GM19372 (cell line): ENCODE results near the gene GRB14.
"Not testable (repeated sequence)": the region's sequence is repeated elsewhere in the genome, so short reads cannot be mapped to it uniquely, and the experiment has no call there.

Experiments
- ATAC-seq: cut with Tn5 transposase; IDR thresholded peaks from one replicate; pipeline ENCODE4 v1.9.1; 2021; ENCODE audit warnings: mild to moderate bottlenecking, low read depth, moderate library complexity; ENCODE audit not compliant: unreplicated experiment

The GRB14 gene

GRCh38 chr2:164620873-164621763, at the start of gene GRB14:
TSS of gene GRB14 (minus strand) at chr2:164621482. CDS start at chr2:164621309, 173 bp downstream.
- no peak for ATAC-seq

- ATAC-seq: no peak
Measured at GRCh38 chr2:164669291-164669690, 48.0 kb upstream of the GRB14 start.

GRCh38 chr2:164667566-164667965, 46.3 kb upstream of the GRB14 start:
- ATAC-seq: no peak

GRCh38 chr2:164664070-164664469, 42.8 kb upstream of the GRB14 start:
- no peak for ATAC-seq

- ATAC-seq: no peak
Measured at GRCh38 chr2:164662868-164663631, 41.8 kb upstream of the GRB14 start.

- no peak for ATAC-seq
Measured at GRCh38 chr2:164662066-164662465, 40.8 kb upstream of the GRB14 start.

- ATAC-seq: no peak
Measured at GRCh38 chr2:164661349-164661748, 40.1 kb upstream of the GRB14 start.

- ATAC-seq: no peak
Measured at GRCh38 chr2:164657129-164657528, 35.8 kb upstream of the GRB14 start.

- no peak for ATAC-seq
Measured at GRCh38 chr2:164655750-164656149, 34.5 kb upstream of the GRB14 start.

- ATAC-seq: no peak
Measured at GRCh38 chr2:164655336-164655735, 34.1 kb upstream of the GRB14 start.

GRCh38 chr2:164651361-164651760, 30.1 kb upstream of the GRB14 start:
- no peak for ATAC-seq

GRCh38 chr2:164644036-164644700, 22.9 kb upstream of the GRB14 start:
- ATAC-seq: no peak

- ATAC-seq: no peak
Measured at GRCh38 chr2:164642946-164643555, 21.8 kb upstream of the GRB14 start.

GRCh38 chr2:164642268-164642667, 21.0 kb upstream of the GRB14 start:
- no peak for ATAC-seq

GRCh38 chr2:164628319-164628718, 7.0 kb upstream of the GRB14 start:
- ATAC-seq: not testable (repeated sequence)

GRCh38 chr2:164625378-164625971, 4.2 kb upstream of the GRB14 start:
- no peak for ATAC-seq

- no peak for ATAC-seq
Measured at GRCh38 chr2:164624316-164624715, 3.0 kb upstream of the GRB14 start.

GRCh38 chr2:164622338-164623106, 1.2 kb upstream of the GRB14 start:
- ATAC-seq: no peak

GRCh38 chr2:164621764-164622105, 453 bp upstream of the GRB14 start:
- ATAC-seq: no peak

- no peak for ATAC-seq
Measured at GRCh38 chr2:164620457-164620856, 825 bp downstream of the GRB14 start.
